GF-D8 (cell line): ENCODE data around the gene CTNND2.

Experiments used
- DNase-seq: peaks from one replicate; lab custom pipeline; 2025; lab: John Stamatoyannopoulos, UW

The CTNND2 gene

GRCh38 chr5:11519236-11519635 is 385.0 kb downstream of the CTNND2 start:
- DNase-seq, result no peak

DNA sequence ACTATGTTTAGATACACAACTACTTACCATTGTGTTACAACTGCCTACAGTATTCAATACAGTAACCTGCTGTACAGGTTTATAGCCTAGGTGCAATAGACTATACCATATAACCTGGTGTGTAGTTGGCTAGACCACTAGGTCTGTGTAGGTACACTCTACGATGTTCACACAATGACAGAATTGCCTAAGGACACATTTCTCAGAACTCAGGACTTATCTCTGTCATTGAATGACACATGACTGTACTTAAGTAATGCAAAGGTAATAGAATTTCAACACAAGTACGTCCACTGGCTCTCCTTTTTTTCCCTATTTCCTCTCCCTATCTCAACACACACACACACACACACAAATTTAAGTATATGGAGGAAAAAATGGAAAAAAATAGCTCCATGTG is 385.6 kb downstream of the CTNND2 start:
- DNase-seq, result no peak

- no peak for DNase-seq
Measured at GRCh38 chr5:11514705-11515432, 389.4 kb downstream of the CTNND2 start.

DNA sequence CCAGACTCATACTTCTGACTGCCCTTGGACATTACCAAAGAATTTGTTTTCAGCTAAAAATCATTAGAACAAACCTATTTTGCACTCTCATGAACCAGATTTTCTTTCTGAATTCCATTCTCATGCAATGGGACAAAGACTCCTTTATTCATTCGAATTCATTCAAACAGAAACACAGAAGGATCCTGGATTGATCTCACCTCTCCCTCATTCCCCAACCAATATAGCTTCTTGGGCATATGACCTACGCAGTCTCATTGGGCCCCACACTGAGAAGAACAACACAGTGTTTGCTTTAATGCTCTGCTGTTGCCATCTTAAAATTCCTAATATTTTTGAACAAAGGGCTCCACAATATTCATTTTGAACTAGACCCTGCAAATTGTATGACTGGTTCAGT is 392.4 kb downstream of the CTNND2 start:
- no peak for DNase-seq

DNA sequence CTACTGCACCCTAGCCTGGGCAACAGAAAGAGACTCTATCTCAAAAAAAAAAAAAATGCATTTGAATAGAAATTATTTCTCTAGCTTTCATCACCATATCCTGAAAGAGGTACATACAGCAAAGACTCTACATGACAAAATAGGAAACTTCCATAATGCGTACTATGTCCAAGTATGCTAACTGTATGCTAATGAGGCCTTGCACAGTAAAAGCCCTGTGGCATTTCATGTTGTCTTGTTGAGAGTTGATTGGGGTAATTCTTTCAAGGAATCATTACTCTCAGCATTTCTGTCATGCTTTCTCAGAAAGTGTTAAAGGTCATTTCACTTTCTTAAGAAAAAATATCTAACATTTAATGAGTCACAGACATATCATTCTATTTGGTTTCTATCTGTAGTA is 393.4 kb downstream of the CTNND2 start:
- no peak for DNase-seq

DNA sequence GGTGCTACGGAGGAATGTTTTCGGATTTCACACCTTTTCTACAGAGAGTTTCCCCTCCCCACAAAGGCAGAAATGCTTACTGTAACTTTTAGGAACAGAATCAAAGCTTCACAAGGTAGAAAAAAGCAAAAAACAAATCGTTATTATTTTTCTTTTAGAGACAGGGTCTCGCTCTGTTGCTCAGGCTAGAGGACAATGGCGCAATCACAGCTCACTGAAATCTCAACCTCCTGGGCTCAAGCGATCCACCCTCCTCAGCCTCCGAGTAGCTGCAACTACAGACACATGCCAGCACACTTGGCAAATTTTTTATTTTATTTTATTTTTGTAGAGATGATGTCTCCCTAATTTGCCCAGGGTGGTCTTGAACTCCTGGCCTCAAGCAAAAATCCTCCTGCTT is 394.5 kb downstream of the CTNND2 start:
- DNase-seq, result no peak

- DNase-seq, result no peak
Measured at GRCh38 chr5:11507156-11507910, 396.9 kb downstream of the CTNND2 start.

DNA sequence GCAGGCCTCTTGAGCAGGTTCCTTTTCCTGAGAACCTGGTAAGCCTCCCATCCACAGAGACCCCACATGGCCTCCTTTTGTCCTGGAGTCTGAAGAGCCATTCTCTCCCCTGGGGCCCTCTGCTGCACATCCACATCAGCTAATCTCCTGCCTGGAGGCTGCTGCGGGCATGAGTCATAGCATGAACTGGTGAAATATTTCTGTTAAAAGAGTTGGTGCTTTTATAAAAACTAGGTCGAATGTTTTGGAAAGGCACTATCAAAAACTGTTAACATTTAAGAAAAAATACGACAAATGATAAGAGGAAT is 399.4 kb downstream of the CTNND2 start:
- DNase-seq, result no peak

DNA sequence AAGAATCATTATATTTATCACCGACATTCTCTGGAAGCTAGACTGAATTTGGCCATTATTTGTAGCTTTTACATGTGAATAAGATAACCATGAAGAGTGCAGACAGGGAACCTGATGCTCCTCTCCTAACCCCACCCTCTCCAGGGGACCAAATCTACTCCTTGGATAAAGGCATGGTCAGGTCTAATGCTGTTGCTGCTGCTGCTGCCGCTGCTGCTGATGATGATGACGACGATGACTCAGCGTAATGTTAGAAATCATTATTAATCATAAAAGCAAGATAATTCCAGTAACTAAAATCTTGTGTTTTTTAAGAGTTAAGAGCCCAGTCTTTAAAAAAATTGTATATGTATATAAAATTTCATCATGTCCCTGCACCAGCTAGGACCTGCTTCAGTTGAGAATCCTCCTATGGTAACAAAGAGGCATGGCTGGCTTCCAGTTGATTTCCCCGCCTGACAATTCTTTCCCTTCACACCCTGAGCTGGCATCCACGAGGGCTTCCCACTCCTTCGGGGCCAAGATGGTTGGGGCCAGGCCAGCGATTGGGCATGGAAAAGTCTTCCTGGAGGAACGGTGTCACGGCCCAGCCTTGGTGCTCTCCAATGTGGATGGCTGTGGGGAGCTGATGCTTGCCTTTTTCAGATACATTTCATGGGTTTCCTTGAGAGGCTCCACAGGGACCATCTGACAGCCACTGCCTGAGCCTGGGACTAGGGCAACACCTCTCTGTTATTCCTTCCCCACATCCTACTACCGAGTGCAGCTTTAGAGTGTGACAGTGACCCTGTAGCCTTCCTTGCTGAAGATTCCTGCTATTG is 400.0 kb downstream of the CTNND2 start:
- no peak for DNase-seq

DNA sequence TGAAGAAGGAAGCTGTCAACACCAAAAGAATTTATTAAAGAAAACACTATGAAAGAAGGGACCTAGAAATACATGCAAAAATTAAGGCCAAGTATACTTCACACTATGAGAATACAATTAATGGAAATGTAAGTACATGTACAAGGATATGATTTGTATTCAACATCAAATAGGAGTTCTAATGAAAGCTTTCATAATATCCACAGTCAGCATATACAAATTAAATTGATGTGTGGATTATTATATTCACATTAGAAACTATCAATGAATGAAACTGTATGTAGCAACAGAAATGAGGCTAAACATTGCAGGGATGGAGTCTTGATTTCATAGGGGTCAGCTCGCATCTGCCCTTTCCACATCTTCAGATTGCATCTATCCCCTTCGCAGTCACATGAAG is 401.5 kb downstream of the CTNND2 start:
- no peak for DNase-seq

DNA sequence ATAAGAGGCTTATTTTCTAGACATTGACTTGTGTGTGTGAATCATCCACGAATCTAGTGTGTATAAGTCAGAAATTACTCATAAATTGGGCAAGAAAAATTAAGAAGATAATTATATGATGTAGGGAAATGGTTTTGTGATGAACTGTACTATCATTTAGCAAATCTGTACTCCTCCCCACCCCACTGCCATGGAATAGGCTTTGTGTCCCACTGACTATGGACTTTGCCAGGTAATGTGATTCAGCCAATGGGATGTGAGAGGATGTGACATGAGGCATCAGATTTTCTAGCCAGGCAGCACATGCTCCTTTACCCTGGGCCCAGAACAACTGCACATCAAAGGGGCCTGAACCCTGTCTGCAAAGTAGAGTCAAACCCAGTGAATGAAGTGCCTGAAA is 406.6 kb downstream of the CTNND2 start:
- no peak for DNase-seq

DNA sequence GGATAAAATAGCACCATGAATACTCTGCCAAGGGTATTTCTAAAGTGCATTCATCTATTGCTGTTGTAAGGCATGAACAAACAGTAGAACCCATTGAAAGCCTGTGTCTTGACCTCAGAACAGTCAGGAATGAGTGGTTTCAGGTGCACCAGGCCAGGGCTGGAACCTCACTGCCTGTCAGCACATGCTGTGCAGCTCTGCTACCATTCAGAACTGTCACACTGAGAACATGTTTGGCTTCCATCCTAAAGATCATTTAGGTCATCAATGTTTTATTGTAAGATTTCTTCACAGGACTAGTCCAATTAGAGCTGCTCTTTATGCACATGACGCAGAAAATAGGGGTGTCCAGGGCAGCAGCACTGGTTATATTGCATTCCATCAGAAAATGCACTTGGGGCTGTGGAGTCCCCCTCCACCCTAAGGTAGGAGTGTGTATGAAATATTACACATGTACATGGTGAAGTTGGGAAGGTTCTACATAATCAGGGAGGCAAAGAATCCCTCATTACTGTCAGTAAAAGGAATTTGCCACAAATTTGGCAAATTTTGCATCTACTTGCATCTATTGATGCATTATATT is 408.0 kb downstream of the CTNND2 start:
- no peak for DNase-seq

GRCh38 chr5:11494340-11494739 is 409.9 kb downstream of the CTNND2 start:
- DNase-seq, result no peak

GRCh38 chr5:11491404-11492075 is 412.7 kb downstream of the CTNND2 start:
- DNase-seq, result no peak

- DNase-seq, result no peak
Measured at GRCh38 chr5:11483630-11484029, 420.6 kb downstream of the CTNND2 start.

GRCh38 chr5:11482011-11482410 is 422.2 kb downstream of the CTNND2 start:
- no peak for DNase-seq

DNA sequence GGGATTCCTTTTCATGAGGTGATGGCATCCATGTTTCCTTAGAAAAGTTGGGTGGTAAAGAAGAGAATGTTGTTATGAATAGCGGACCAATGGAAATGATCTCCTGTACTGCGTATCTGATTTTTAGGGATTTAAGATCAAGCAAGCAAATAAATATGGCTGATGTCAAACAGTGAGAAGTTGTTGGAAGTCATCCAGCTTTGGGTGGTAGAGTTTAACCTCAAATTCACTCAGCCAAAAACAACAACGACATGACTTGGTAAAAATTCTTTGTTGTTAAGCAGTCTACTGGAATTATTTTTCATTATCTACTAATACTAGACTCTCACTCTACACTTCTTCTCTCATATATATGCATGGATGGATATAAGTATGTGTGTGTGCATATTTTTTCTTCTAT is 426.5 kb downstream of the CTNND2 start:
- no peak for DNase-seq

DNA sequence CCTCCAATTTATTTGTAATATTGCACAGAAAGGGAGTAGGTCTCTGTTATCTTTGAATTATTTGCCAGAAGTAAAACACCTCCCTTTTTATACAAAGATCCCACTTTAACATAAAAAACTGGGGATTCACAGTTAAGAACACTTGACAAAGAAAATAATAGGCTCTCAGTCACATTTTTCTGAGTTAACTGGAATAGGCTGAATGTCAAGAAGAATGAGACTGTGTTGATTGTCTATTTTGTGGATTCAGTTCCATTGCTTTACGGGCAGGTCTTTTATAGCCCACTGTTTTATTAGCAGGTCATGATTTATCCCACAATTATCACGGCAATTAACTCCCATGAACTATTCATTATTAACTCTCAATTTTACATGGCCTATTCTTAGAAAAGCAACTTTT is 427.4 kb downstream of the CTNND2 start:
- no peak for DNase-seq

- no peak for DNase-seq
Measured at GRCh38 chr5:11468334-11469039, 435.8 kb downstream of the CTNND2 start.

- no peak for DNase-seq
Measured at GRCh38 chr5:11467588-11467987, 436.7 kb downstream of the CTNND2 start.

- no peak for DNase-seq
Measured at GRCh38 chr5:11459716-11460115, 444.5 kb downstream of the CTNND2 start.
